HEK293 (cell line): ENCODE measurements around the gene PCSK9.

ENCODE experiments used
- OSR2 ChIP-seq: fragments of 450-650 bp; formaldehyde crosslinking; IDR thresholded peaks from 2 replicates; pipeline ENCODE4 v1.5.1; 2016; ENCODE audit warnings: missing biosample characterization, missing genetic modification characterization
- REST ChIP-seq: fragments of 450-650 bp; formaldehyde crosslinking; IDR thresholded peaks from 2 replicates; pipeline ENCODE4 v1.5.1; 2016; ENCODE audit warnings: missing biosample characterization, missing genetic modification characterization
- SP7 ChIP-seq: fragments of 450-650 bp; formaldehyde crosslinking; IDR thresholded peaks from 2 replicates; pipeline ENCODE4 v1.5.1; 2016; ENCODE audit warnings: missing biosample characterization, missing genetic modification characterization
- TSHZ1 ChIP-seq: fragments of 450-650 bp; formaldehyde crosslinking; IDR thresholded peaks from 2 replicates; pipeline ENCODE4 v1.5.1; 2016; ENCODE audit warnings: missing biosample characterization, missing genetic modification characterization, borderline replicate concordance
- ZBTB11 ChIP-seq: fragments of 450-650 bp; formaldehyde crosslinking; conservative IDR thresholded peaks from 2 replicates; pipeline ENCODE4 v1.5.1; 2016; ENCODE audit warnings: low read depth, missing biosample characterization, missing genetic modification characterization
- ZBTB21 ChIP-seq: fragments of 450-650 bp; formaldehyde crosslinking; IDR thresholded peaks from 2 replicates; pipeline ENCODE4 v1.5.1; 2017; ENCODE audit warnings: missing biosample characterization, missing genetic modification characterization
- ZBTB8A ChIP-seq: fragments of 450-650 bp; formaldehyde crosslinking; IDR thresholded peaks from 2 replicates; pipeline ENCODE4 v1.5.1; 2016; ENCODE audit warnings: missing biosample characterization, missing genetic modification characterization
- ZFP3 ChIP-seq: fragments of 450-650 bp; formaldehyde crosslinking; IDR thresholded peaks from 2 replicates; pipeline ENCODE4 v1.5.1; 2016; ENCODE audit warnings: low read depth, missing biosample characterization, missing genetic modification characterization
- ZFP69B ChIP-seq: fragments of 450-650 bp; formaldehyde crosslinking; IDR thresholded peaks from 2 replicates; pipeline ENCODE4 v1.5.1; 2016; ENCODE audit warnings: missing biosample characterization, missing genetic modification characterization
- ZNF138 ChIP-seq: fragments of 450-650 bp; formaldehyde crosslinking; IDR thresholded peaks from 2 replicates; pipeline ENCODE4 v1.5.1; 2016; ENCODE audit warnings: missing biosample characterization, missing genetic modification characterization, borderline replicate concordance
- ZNF140 ChIP-seq: fragments of 450-650 bp; formaldehyde crosslinking; IDR thresholded peaks from 2 replicates; pipeline ENCODE4 v1.5.1; 2016; ENCODE audit warnings: missing biosample characterization, missing genetic modification characterization
- ZNF184 ChIP-seq: fragments of 450-650 bp; IDR thresholded peaks from 2 replicates; pipeline ENCODE4 v1.5.1; 2018; ENCODE audit warnings: missing biosample characterization, mild to moderate bottlenecking, missing genetic modification characterization
- ZNF214 ChIP-seq: fragments of 450-650 bp; formaldehyde crosslinking; IDR thresholded peaks from 2 replicates; pipeline ENCODE4 v1.5.1; 2017; ENCODE audit warnings: missing biosample characterization, mild to moderate bottlenecking, missing genetic modification characterization, borderline replicate concordance
- ZNF266 ChIP-seq: fragments of 450-650 bp; formaldehyde crosslinking; IDR thresholded peaks from 2 replicates; pipeline ENCODE4 v1.5.1; 2016; ENCODE audit warnings: missing biosample characterization, missing genetic modification characterization, low read depth
- ZNF341 ChIP-seq: fragments of 450-650 bp; formaldehyde crosslinking; IDR thresholded peaks from 2 replicates; pipeline ENCODE4; 2016; ENCODE audit warnings: low read depth, missing biosample characterization, missing genetic modification characterization
- ZNF433 ChIP-seq: fragments of 450-650 bp; formaldehyde crosslinking; IDR thresholded peaks from 2 replicates; pipeline ENCODE4 v1.5.1; 2016; ENCODE audit warnings: missing biosample characterization, missing genetic modification characterization, low read depth
- ZNF518A ChIP-seq: fragments of 450-650 bp; formaldehyde crosslinking; conservative IDR thresholded peaks from 2 replicates; pipeline ENCODE4 v1.5.1; 2016; ENCODE audit warnings: low read depth, missing biosample characterization, missing genetic modification characterization
- ZNF529 ChIP-seq: fragments of 450-650 bp; formaldehyde crosslinking; IDR thresholded peaks from 2 replicates; pipeline ENCODE4 v1.5.1; 2017; ENCODE audit warnings: missing genetic modification characterization, missing biosample characterization; ENCODE audit not compliant: insufficient replicate concordance
- ZNF558 ChIP-seq: fragments of 450-650 bp; formaldehyde crosslinking; IDR thresholded peaks from 2 replicates; pipeline ENCODE4 v1.5.1; 2016; ENCODE audit warnings: missing biosample characterization, missing genetic modification characterization
- ZNF623 ChIP-seq: fragments of 450-650 bp; formaldehyde crosslinking; IDR thresholded peaks from 2 replicates; pipeline ENCODE4 v1.5.1; 2016; ENCODE audit warnings: missing biosample characterization, missing genetic modification characterization
- ZNF654 ChIP-seq: fragments of 450-650 bp; formaldehyde crosslinking; IDR thresholded peaks from 2 replicates; pipeline ENCODE4 v1.5.1; 2016; ENCODE audit warnings: low read depth, missing biosample characterization, missing genetic modification characterization

The PCSK9 gene

GRCh38 chr1:55074455-55074854 is 35.1 kb downstream of the PCSK9 start (continued):
- TF ChIP-seq ZNF518A (peak; percentile 88), ZNF140 (tag by site-specific recombination) (peak; percentile 76; the same call in 1 of the 2 replicates), ZFP3 (tag by site-specific recombination) (0 out of 2 replicates have a peak, but pooled peaks have one; percentile 31), ZNF214 (tag by site-specific recombination) (no peak), ZNF654 (tag by site-specific recombination) (peak; percentile 36), ZNF184 (tag by site-specific recombination) (no peak), OSR2 (tag by site-specific recombination) (no peak), TSHZ1 (tag by site-specific recombination) (no peak; the same call in 1 of the 2 replicates), ZNF341 (tag by site-specific recombination) (0 out of 2 replicates have a peak, but pooled peaks have one; percentile 11), ZBTB11 (tag by site-specific recombination) (peak; percentile 79), ZNF433 (tag by site-specific recombination) (0 out of 2 replicates have a peak, but pooled peaks have one; percentile 20), ZBTB21 (peak; percentile 53; the same call in 1 of the 2 replicates), ZNF558 (tag by site-specific recombination) (peak; percentile 80; the same call in 1 of the 2 replicates), REST (peak; percentile 62; the same call in 1 of the 2 replicates), ZNF623 (peak; percentile 77), ZBTB8A (tag by site-specific recombination) (peak; percentile 78), ZFP69B (tag by site-specific recombination) (no peak), SP7 (no peak), ZNF266 (tag by site-specific recombination) (peak; percentile 37; the same call in 1 of the 2 replicates), ZNF138 (tag by site-specific recombination) (no peak), ZNF529 (peak; percentile 17)
